Measurements from ENCODE around the gene CACFD1. TPM values are rescaled to one million over a fixed set of nuclear protein-coding genes. Genes with fewer than 3 reads are reported as not detected.
A peak's percentile ranks its signal among the peaks of the same experiment; 100 is the strongest.

CACFD1 gene
- total RNA-seq, 1 donor from 2014 or later = 24.6 TPM

DNA sequence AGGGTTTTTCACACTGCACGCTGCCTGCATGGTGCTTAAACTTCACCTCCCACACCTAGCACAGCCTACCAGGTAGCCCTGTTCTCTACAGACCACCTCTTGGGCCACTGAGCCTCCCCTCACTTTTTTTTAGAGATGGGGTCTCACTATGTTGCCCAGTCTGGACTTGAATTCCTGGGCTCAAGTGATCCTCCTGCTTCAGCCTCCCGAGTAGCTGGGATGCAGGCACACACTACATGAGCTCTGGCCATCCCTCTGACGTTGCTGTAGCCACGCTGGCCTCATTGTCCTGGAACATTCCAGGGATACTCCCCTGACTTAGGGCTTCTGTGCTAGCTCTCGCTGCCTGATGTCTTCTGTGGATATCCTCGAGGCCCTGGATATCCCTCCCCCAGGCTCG, 7.2 kb upstream of the CACFD1 start:
- H3K36me3 ChIP-seq (ENCODE audit: control insufficient read depth, insufficient read depth, low read length) = no peaks in the 10 kb centered on the region
- DNase-seq (ENCODE audit: low read depth) = no peak
- peaks cover 4% of the 10 kb centered on the region for H3K27me3 ChIP-seq (ENCODE audit: control insufficient read depth, insufficient read depth, low read length)
- TF ChIP-seq, protein P1, sequence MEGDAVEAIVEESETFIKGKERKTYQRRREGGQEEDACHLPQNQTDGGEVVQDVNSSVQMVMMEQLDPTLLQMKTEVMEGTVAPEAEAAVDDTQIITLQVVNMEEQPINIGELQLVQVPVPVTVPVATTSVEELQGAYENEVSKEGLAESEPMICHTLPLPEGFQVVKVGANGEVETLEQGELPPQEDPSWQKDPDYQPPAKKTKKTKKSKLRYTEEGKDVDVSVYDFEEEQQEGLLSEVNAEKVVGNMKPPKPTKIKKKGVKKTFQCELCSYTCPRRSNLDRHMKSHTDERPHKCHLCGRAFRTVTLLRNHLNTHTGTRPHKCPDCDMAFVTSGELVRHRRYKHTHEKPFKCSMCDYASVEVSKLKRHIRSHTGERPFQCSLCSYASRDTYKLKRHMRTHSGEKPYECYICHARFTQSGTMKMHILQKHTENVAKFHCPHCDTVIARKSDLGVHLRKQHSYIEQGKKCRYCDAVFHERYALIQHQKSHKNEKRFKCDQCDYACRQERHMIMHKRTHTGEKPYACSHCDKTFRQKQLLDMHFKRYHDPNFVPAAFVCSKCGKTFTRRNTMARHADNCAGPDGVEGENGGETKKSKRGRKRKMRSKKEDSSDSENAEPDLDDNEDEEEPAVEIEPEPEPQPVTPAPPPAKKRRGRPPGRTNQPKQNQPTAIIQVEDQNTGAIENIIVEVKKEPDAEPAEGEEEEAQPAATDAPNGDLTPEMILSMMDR (IDR thresholded peaks at IDR 0.05; ENCODE audit: insufficient read depth, low read length, poor library complexity, severe bottlenecking) = no peak
- no peak overlapping the region for H3K4me3 ChIP-seq (ENCODE audit: low read depth, low read length)

DNA sequence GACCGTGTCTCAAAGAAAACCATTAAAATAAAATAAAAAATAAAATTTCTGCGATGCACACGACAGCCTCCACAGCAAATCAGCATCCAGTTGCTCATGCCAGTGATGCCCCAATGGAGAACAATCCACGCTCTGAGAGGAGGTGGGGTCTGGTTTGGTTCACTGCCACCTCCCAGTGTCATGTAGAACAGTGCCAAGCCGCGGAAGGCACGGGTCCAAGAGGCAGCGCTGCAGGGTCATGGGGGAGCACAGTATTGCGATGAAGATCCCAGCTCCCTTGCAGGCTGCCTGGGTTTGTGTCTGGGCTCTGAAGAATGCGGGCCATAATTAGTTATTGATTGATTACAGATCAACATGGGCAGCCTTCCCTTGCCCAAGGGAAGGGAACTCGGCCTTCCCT, 6.1 kb upstream of the CACFD1 start:
- no peak for DNase-seq (ENCODE audit: low read depth)
- H3K4me3 ChIP-seq (ENCODE audit: low read depth, low read length) = no peak overlapping the region
- H3K36me3 ChIP-seq (ENCODE audit: control insufficient read depth, insufficient read depth, low read length) = no peaks in the 10 kb centered on the region
- TF ChIP-seq, protein P1 (IDR thresholded peaks at IDR 0.05; ENCODE audit: insufficient read depth, low read length, poor library complexity, severe bottlenecking) = no peak
- H3K27me3 ChIP-seq (ENCODE audit: control insufficient read depth, insufficient read depth, low read length) = peaks cover under 1% of the 10 kb centered on the region

DNA sequence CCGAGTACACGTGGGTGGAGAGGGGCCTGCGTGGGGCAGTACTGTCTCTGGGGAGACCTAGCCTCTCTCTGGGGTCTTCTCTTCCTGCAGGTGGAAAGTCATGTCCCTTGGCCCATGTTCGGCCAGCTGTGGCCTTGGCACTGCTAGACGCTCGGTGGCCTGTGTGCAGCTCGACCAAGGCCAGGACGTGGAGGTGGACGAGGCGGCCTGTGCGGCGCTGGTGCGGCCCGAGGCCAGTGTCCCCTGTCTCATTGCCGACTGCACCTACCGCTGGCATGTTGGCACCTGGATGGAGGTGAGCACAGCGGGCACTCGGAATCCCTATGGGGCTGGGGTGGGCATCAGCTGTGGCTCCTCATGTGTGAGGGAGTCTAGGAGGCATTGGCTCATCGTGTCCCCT, 5.5 kb upstream of the CACFD1 start:
- TF ChIP-seq, protein P1 (IDR thresholded peaks at IDR 0.05; ENCODE audit: insufficient read depth, low read length, poor library complexity, severe bottlenecking) = no peak
- no peak for DNase-seq (ENCODE audit: low read depth)
- Histone ChIP-seq H3K36me3 (ENCODE audit: control insufficient read depth, insufficient read depth, low read length) (no peaks in the 10 kb centered on the region), H3K4me3 (ENCODE audit: low read depth, low read length) (no peak overlapping the region), H3K27me3 (ENCODE audit: control insufficient read depth, insufficient read depth, low read length) (no peaks in the 10 kb centered on the region)

DNA sequence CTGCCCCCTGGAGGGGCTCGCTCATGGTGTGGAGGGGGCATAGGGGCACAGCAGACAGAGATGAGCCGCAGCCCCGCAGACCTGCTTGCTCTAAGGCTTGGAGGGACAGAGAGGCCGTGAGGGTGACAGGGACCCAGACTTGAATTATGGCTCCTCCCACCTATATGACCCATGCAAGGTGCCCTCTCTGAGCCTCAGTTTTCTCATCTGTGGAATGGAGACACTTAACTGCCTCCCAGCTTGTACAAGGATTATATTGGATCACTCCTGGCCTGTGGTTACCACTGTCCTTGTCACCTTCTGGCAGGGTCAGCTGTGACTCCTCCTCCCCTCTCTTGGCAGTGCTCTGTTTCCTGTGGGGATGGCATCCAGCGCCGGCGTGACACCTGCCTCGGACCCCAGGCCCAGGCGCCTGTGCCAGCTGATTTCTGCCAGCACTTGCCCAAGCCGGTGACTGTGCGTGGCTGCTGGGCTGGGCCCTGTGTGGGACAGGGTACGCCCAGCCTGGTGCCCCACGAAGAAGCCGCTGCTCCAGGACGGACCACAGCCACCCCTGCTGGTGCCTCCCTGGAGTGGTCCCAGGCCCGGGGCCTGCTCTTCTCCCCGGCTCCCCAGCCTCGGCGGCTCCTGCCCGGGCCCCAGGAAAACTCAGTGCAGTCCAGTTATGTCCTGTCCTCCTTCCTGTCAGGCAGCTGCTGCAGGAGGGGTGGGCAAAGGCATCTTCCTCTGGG, 4.7 kb upstream of the CACFD1 start:
- no peaks in the 10 kb centered on the region for H3K36me3 ChIP-seq (ENCODE audit: control insufficient read depth, insufficient read depth, low read length)
- DNase-seq (ENCODE audit: low read depth) = no peak
- no peaks in the 10 kb centered on the region for H3K27me3 ChIP-seq (ENCODE audit: control insufficient read depth, insufficient read depth, low read length)
- H3K4me3 ChIP-seq (ENCODE audit: low read depth, low read length) = no peak overlapping the region
- TF ChIP-seq, protein P1 (IDR thresholded peaks at IDR 0.05; ENCODE audit: insufficient read depth, low read length, poor library complexity, severe bottlenecking) = no peak

DNA sequence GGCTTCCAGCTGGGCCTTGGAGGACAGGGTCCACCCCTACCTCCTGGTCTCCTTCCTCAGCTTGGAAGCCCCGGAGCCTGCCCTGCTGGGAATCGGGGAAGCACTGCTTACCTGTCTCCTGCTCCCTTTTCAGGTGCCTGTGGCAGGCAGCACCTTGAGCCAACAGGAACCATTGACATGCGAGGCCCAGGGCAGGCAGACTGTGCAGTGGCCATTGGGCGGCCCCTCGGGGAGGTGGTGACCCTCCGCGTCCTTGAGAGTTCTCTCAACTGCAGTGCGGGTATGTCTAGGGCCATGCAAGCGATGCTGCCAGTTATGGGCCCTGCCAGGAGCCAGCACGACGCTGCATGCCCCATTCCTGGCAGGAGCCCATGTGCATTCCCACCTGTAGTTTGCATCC, 3.8 kb upstream of the CACFD1 start:
- H3K27me3 ChIP-seq (ENCODE audit: control insufficient read depth, insufficient read depth, low read length) = no peaks in the 10 kb centered on the region
- H3K4me3 ChIP-seq (ENCODE audit: low read depth, low read length) = no peak overlapping the region
- TF ChIP-seq, protein P1 (IDR thresholded peaks at IDR 0.05; ENCODE audit: insufficient read depth, low read length, poor library complexity, severe bottlenecking) = no peak
- H3K36me3 ChIP-seq (ENCODE audit: control insufficient read depth, insufficient read depth, low read length) = no peaks in the 10 kb centered on the region
- DNase-seq (ENCODE audit: low read depth) = no peak

DNA sequence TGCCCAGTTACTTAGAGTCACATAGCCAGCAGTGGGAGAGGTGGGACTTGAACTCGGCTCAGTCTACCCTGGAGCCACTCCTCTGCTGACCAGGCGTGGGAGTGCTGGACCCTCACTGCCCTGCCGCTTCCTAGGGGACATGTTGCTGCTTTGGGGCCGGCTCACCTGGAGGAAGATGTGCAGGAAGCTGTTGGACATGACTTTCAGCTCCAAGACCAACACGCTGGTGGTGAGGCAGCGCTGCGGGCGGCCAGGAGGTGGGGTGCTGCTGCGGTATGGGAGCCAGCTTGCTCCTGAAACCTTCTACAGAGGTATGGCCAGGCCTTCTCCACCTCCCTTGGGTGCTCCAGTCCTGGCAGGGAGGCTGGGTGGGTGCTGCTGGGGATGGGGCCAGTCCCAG, 3.4 kb upstream of the CACFD1 start:
- Histone ChIP-seq H3K36me3 (ENCODE audit: control insufficient read depth, insufficient read depth, low read length) (no peaks in the 10 kb centered on the region), H3K4me3 (ENCODE audit: low read depth, low read length) (no peak overlapping the region), H3K27me3 (ENCODE audit: control insufficient read depth, insufficient read depth, low read length) (no peaks in the 10 kb centered on the region)
- DNase-seq (ENCODE audit: low read depth) = no peak
- TF ChIP-seq, protein P1 (IDR thresholded peaks at IDR 0.05; ENCODE audit: insufficient read depth, low read length, poor library complexity, severe bottlenecking) = peak; percentile 8
